GM18511 (cell line): ENCODE measurements around the gene SLC66A2.
"Not testable (repeated sequence)": the region's sequence is repeated elsewhere in the genome, so short reads cannot be mapped to it uniquely, and the experiment has no call there.

Experiments used
- ATAC-seq: cut with Tn5 transposase; IDR thresholded peaks from one replicate; pipeline ENCODE4 v1.9.1; 2021; ENCODE audit warnings: mild to moderate bottlenecking, moderate library complexity; ENCODE audit not compliant: unreplicated experiment

Gene SLC66A2

GRCh38 chr18:79883461-79884293 lies 67.8 kb downstream of the SLC66A2 start:
- no peak for ATAC-seq

- ATAC-seq, result no peak
Measured at GRCh38 chr18:79882522-79883241, 68.8 kb downstream of the SLC66A2 start.

GRCh38 chr18:79881695-79882094 lies 69.8 kb downstream of the SLC66A2 start:
- ATAC-seq, result no peak

- ATAC-seq, result no peak
Measured at GRCh38 chr18:79879566-79879965, 71.9 kb downstream of the SLC66A2 start.

- no peak for ATAC-seq
Measured at GRCh38 chr18:79878741-79879378, 72.6 kb downstream of the SLC66A2 start.

GRCh38 chr18:79878246-79878645 lies 73.2 kb downstream of the SLC66A2 start:
- ATAC-seq, result not testable (repeated sequence)

GRCh38 chr18:79877163-79878091 lies 74.0 kb downstream of the SLC66A2 start:
- no peak for ATAC-seq

- no peak for ATAC-seq
Measured at GRCh38 chr18:79876497-79876896, 75.0 kb downstream of the SLC66A2 start.

- ATAC-seq, result no peak
Measured at GRCh38 chr18:79875931-79876461, 75.5 kb downstream of the SLC66A2 start.

- ATAC-seq, result no peak
Measured at GRCh38 chr18:79875531-79875919, 75.9 kb downstream of the SLC66A2 start.

- no peak for ATAC-seq
Measured at GRCh38 chr18:79874553-79875530, 76.6 kb downstream of the SLC66A2 start.

- no peak for ATAC-seq
Measured at GRCh38 chr18:79873449-79874110, 77.9 kb downstream of the SLC66A2 start.

- no peak for ATAC-seq
Measured at GRCh38 chr18:79872527-79873444, 78.7 kb downstream of the SLC66A2 start.

- no peak for ATAC-seq
Measured at GRCh38 chr18:79871481-79872091, 79.9 kb downstream of the SLC66A2 start.

GRCh38 chr18:79871026-79871390 lies 80.4 kb downstream of the SLC66A2 start:
- ATAC-seq, result no peak

GRCh38 chr18:79870301-79871025 lies 81.0 kb downstream of the SLC66A2 start:
- no peak for ATAC-seq
